HG02610 (cell line): Measurements from ENCODE around the gene RAB43.

Experiments
- ATAC-seq: cut with Tn5 transposase; IDR thresholded peaks from one replicate; pipeline ENCODE4 v1.9.1; 2021; ENCODE audit warnings: mild to moderate bottlenecking, moderate library complexity; ENCODE audit not compliant: unreplicated experiment

RAB43 gene

DNA sequence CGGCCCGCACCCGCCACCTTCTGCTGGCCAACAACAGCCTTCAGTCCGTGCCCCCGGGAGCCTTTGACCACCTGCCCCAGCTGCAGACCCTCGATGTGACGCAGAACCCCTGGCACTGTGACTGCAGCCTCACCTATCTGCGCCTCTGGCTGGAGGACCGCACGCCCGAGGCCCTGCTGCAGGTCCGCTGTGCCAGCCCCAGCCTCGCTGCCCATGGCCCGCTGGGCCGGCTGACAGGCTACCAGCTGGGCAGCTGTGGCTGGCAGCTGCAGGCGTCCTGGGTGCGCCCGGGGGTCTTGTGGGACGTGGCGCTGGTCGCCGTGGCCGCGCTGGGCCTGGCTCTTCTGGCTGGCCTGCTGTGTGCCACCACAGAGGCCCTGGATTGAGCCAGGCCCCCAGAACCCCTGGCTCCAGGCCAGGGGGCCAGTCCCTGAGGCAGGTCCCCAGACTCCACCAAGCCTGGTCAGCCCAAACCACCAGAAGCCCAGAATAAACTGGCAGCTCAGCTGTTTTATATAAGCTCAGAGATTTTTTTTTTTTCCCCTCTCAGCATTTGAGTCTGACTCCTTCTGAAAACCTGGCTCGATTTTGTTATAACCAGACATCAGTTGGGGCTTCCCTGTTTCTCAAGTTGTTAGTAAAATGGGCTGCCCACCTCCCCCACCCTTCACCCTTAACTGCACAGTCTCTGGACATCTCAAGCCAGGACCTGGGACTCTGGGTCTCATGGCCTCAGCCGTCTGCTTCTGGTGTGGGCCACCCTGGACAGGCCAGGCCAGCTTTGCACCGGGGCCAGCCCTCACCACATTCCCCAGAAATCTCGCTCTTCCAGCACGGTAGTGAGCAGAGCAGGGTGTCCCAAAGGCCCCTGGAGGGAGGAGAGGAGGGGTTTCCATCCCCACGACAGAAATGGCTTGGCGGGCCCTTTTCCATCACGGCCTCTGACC is 59.4 kb downstream of the RAB43 start:
- no peak for ATAC-seq

DNA sequence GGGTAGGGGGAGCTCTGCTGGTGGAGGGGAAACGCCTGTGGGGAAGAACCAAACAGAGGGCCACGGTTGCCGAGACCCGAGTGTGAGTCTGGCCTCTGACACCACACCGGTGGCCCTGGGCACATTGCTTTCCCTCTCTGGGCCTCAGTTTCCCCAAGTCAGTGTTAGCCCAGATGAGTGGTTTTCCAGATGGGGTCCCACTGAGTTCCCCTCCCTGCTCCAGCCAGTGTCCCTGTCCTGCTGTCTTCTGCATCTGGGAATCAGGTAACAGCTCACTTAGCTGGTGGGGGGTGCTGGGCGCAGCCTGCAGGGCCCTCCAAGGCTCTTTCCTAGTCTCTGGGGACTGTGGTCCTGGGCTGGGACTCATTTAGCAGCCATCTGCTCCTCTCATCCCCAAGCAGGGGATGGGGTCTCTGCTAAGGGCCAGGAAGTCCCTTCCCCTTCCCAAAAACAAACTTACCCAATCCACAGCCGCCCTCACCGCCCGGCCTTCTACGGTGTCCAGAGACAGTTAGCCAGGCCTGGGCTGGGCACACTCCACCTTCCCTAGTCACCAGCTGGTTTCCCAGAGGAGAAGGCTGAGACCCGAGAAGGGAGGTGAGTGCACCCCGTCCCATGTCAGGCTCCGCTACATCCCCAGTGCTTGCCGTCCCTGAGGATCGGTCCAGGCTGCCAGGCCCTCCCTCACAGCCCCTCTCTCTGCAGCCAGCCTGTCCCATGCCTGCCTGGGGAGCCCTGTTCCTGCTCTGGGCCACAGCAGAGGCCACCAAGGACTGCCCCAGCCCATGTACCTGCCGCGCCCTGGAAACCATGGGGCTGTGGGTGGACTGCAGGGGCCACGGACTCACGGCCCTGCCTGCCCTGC is 60.3 kb downstream of the RAB43 start:
- ATAC-seq: no peak

DNA sequence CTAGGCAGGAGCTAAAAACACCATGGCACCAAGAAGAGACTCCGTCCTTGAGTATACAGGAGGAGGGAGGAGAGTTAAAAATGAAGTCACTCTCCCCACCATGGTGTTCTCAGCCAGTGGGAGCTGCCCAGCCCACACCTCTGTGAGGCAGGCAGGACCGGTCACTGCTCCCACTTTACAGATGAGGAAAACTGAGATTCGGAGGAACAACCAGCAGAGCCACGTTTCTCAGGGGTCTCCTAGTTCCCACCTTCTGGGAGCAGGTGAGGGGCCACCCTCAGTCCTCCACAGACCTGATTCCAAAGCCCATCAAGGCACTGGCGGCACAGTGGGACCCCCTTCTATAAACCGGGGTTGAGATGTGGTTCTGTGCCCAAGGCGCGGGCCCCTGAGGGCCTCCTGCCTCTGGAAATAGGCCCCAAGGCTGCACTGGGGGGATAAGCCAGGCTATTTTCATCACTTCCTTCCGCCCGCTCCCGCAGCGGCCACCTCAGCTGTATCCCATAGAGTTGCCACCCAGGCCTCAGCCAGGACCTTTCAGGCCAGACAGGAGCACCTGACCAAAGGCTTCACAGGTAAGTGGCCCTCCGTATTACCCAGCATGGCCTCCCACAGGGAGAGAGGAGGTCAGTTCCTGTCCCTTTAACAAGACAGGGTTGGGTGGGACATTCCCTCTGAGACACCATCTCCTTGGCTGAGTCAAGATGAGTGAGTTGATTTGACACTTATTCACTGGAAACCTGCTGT is 61.2 kb downstream of the RAB43 start, which contains the start of gene GP9:
Gene GP9 (plus strand): TSS at position 504 of the 747 bp plus-strand sequence. CDS start 961 bp downstream, outside the sequence.
- ATAC-seq: no peak

DNA sequence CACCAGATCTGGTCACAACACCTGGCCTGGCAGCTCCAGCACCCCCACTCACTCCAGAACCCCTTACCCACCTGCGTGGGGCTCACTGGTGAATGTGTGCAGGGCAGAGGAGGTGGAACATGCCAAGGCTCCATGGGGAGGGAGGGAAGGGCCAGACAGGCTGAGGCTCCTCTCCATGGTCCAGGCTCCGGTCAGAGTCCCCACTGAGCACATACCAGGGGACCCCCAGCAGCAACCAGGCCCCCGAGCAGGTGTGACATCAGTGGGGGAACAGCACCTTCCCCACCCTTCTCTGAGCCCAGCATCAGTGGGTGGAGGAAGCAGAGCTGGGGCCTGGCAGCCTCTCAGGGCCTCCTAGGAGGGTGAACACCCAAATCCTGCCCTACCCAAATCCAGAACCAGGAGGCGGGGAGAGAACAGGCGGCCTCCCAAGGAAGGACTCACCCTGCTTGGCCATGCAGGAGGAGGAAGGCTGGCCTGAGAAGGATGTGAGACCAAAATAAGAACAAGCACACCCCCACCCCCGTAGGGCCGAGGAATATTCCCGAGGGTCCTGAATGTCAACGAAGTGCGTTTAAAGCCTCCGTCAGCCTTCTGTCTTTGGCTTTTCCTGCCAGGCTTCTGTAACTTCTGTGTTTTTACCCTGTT is 62.2 kb downstream of the RAB43 start:
- no peak for ATAC-seq

DNA sequence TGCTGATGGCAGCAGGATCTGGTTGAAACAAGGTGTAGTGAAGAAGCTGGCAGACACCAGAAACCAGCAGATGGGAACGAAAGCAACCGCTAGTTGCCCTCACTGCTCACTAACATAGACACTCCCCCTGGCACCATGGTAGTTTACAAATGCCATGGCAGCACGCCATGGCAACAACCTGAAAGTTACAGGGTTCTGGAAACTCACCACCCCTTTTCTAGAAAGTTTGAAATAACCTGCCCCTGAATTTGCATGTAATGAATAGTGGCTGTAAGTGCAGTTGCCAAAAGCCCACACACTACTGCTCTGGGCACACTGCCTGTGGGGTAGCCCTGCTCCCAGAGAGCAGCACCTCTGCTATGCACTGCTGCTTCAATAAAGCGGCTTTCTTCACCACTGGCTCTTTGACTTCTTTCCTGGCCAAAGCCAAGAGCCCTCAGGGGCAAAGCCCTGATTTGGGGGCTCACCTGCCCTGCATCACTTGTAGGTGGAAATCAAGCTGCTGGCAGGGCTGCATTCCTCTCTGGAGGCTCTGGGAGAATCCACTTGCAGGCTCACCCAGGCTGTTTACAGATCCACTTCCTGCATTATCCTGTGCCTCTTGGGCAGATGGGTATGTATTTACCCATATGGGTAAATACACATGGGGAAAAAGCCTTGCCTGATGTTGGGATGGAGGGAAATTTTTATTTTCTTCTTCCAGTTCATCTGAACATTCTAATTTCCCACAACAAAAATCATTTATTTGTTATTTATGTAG is 63.0 kb downstream of the RAB43 start:
- no peak for ATAC-seq

DNA sequence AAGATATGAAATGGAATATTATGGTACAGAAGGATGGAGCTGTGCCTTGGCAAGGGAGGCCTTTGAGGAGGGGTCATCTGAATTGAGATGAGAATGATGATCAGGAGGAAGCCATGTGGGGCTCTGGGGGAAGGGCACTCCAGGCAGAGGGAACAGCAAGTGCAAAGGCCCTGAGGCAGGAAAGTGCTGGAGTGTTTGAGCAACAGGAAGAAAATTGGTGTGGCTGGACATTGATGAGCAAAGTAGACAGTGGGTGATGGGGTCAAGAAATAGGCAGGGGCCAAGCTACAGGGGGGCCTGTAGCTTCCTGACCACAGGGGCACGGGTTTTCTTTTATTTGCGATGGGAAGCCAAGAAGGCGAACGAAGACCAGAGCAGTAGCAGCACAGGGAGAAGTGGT is 64.4 kb downstream of the RAB43 start:
- no peak for ATAC-seq

DNA sequence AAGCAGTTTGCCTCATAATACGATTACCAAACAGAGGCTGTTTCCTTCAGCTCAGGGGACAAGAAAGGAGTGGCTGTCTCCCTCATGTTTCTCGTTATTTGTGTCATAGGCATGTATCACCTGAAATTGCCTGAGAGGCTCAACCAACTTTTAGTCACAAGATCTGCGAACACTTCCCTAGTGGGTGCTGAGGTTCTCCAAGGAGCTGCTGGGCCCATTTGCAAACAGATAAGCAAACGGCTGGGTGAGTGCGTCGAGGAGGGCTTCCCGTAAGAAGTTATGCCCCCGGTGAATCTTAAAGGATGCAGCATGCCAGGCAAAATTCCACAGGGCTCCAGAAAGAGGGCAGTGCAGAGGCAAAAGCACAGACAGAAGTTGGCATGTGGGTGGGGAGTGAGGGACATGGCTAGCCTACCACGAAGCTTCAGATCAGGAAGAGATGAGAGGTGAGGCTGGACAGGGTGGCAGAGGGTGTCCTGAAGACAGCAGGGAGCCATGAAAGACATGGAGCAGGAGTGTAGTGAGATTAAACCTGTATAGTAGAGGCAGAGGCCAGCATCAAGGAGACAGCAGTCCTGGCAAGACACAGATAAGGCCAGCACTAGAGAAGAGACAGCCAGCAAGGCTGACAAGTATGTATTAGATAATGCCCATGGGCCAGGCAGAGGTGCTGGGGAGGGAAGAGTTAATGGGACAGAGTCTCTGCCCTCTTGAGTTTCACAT is 65.0 kb downstream of the RAB43 start:
- ATAC-seq: no peak

DNA sequence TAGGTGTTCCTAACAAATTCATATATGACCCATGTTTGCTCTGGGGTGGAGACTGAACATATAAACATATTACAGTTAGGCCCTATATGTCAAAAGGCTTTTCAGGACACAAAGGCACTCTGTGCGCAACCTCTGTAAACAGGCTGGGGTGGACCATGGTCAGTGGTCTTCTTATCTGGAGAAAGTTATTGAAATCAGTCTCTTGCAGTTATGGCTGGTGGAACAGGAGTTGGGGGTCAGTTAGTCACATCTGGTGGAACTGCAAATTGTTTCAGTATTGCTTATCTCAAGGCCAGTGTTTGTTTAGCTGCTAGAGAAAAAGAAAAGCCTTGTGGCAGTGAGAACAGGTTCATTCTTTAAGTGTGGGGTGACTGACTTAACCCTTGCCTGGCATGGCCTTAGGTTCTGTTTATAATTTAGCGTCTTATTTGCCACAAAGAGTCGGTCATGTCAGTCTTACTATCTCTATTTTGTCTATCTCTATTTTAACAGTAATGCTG is 66.9 kb downstream of the RAB43 start:
- no peak for ATAC-seq

DNA sequence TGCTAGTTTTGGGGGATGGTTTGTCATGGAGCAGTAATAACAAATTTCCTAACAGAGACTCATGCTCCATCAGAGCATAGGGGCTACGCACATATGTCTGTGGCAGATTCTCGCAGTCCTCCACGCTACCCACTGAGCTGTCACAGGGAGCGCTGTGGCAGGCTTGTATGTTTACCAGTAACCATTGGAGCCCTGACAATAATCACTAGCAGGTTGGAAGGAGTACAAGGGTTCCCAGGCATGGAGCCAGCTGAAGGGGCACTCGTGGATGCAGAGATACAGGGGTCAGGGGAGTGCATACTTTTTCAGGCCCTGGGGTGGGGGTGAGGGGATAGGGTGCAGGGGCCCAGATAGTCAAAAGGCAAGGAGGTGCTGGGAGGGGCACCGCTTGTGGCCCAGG is 68.9 kb downstream of the RAB43 start:
- ATAC-seq: no peak

DNA sequence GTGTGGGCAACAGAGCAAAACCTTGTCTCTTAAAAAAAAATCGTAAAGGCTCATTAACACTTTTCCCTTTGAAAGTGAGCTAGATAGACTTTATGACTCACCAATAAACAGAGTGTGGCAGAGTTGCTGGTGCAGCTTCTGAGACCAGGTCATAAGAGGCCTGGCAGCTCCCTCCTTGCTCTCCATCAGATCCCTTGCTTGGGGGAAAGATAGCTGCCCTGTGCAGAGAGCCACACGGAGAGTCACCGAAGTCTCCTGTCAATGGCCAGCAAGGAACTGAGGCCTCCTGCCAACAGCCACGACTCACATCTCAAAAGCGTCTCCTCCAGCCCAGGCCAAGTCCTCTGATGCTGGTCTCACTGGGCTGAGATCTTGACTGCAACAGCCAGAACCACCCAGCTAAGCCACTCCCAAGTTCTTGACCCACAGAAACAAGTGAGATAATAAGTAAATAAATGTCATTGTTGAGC is 69.7 kb downstream of the RAB43 start:
- no peak for ATAC-seq

DNA sequence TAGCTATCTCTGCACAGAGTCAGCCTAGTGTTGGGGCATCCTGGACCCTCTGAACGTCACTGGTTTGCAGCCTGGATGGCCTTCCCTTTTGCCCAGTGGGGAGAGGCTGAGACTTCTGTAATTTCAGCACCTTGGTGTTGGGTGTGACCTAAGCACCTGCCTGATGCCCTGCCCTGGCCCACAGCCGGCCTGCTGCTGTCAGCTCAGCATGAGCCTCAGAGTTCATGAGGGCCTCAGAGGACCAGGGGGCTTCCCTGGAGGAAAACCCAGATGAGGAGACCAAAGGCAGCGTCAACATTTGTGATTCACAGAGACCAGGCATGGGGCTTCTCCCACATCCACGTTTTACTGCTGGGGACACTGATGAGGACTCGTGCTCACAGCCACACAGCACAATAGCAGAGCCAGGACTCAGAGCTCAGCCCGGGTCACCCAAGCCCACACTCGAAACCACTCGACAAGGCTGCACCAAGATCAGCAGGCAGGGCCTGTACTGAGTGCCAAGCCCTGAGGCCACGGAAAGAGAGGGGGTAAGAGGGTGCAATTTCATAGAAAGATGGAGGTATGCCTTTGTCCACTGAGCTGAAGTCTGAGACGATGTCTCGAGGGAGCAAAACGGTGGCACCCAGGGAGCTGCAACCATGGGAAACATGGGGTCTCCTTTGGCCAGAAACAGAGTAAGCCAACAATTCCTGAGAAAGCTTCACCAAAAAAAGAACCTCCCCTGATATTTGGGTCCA is 70.9 kb downstream of the RAB43 start:
- no peak for ATAC-seq

DNA sequence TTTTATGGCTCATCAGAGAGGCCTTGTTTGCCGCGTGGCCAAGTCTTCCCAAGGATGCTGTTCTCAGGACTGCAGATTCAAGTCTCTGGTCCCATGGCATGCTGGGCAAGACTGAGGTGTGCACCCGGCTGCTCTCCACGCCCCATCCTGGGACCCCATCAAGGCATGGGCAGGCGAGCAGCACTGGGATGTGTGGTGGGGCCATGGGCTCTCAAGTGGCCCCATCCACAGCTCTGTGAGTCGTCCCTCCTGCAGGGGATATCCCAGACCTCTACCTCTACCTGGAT is 74.1 kb downstream of the RAB43 start:
- ATAC-seq: no peak

DNA sequence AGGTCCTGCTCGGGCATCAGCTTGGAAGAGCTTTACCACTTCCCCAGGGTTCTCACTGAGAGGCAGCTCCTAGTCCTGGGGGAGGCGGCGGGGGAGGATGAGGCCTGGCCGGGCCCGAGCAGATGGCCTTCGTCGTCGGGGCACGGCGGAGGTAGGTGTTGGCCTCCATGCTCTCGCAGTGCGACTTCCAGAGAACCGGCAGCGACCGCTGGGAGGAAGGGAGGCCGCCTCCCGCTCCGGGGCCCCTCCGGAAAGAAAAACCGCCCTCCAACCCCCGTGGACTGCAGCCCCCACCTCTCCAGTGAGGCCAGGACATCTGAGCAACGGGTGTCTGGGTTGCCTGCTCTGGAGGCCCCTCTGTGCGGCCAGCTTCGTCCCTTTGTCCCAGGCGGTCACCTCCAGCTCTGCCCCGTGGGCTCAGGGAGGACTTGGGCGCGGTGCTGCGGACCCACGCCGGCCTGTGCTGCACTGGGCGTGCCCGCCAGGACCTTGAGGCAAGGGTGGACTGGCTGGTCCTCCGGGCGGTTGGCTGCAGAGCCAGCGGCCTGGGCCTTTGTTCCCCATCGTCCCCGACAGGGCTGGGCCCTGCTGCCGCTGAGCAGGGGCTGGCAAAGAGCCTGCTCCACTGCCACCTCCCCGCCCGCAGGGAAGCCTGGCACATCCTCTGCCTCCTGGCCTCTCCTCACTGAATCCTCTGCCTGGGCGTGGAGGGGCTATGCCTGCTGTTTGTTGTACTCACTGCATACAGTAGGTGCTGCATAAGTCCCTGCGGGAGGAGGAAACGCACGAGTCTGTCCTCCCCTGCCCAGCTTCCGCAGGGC is 74.7 kb downstream of the RAB43 start:
- no peak for ATAC-seq

DNA sequence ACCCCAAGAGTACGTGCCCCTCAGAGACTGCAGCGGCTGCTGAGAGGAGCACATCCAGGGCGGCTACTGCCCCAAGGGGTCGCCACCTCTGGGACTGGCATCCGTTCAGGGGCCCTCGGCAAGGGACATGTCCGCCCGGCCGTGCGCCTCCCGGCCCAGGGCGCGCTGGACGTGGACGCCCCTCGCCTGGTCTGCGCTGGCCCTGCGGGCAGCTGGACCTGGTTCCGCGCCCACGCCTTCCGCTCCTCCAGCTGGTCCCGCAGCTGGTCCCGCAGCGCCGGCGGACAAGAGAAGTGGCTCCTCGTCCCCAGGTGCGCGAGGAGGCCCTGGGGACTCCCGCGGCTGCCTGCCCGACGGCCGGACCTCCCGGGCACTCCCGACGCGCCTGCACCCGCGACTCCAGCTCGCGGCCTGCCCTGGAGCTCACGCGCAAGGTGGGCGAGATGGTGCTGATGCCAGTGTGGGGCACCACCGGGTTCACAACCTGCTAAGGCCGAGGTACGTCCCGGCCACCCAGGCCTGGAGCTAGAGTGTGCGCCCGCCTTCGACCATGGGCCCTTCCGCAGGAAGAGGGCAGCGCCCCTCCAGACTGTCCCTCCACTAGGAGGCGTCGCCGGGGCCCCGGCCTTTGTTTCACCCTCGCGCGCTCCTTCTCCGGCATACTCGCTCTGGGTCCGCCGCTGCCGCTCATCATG is 75.4 kb downstream of the RAB43 start:
- no peak for ATAC-seq

DNA sequence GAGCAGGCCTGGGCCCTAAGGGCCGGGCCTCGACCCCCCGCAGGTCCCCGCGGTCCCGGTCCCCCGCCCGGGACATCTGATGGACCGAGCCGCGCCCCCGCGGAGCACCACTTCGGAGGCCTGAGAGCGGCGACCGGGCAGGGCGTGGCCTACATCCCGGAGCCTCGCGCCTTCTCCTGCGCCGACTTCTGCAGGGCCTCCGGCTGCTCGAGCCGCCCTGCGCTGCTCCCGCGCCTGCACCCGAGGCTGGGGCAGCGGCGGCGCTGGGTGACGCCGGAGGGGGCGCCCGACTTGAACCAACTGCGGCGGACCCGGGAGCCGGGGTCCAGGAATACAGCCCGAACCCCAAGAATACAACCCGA is 75.9 kb downstream of the RAB43 start:
- no peak for ATAC-seq

DNA sequence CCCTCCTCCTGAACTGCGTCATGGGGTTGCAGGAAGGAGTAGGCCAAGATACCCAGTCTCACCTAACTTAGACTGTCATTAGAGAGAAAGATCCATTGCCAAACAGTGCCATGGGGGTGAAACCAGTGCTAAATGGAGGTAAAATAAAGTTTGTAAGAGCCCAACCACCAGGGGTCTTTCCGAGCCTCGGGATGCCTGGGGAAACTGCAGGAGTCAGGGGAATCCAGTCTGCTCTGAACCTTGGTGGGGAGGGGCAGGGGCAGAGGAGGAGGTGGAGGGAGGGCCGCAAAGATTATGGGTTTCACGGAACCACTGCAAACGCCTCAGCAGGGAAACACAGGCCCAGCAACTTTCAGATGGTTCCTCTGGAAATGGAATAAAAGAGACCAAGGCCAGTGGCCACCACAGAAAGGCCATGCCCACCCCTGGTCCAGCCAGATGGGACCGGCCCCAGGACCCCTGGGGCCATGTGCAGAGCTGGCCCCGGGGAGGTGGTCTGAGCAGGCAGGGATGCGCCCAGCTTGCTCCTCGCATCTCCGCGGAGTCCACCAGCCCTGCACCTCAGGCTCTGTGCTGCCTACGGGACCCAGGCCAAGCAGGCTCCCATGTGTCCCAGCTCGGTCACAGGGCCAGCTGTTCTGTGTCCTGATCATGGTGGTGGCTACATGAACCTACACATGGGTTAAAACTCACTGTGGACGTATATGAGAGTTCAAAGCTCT is 80.9 kb downstream of the RAB43 start:
- no peak for ATAC-seq

DNA sequence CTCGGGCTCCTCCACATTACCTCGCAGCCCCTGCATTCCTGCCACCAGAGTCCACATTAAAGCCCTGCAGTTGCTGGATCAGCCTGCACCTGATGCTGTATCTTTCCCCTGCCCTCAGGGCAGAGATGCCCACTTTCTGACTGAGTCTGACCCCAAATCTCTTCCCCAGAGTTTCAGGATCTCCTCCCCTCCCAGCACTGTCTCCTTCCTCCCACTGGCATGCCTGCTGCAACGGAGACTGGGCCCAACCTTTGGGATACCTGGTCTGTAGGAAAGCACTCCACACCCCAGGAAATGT is 81.6 kb downstream of the RAB43 start:
- ATAC-seq: no peak
